ENCODE data around the gene ITFG1. TPM values are rescaled to one million over a fixed set of nuclear protein-coding genes. Genes with fewer than 3 reads are reported as not detected.

ITFG1 gene
- total and polyA plus RNA-seq, 2 donors from 2014 or later = 63.7 to 69.7 TPM

- H3K27ac ChIP-seq (ENCODE audit: low read depth in 2 of 2, low read length in 2 of 2) = no peak overlapping the region
- DNase-seq (no peak), FAIRE-seq (no peak)
- no peak overlapping the region for H3K4me3 ChIP-seq (ENCODE audit: low read length in 3 of 3)
- H3K27me3 ChIP-seq (ENCODE audit: control insufficient read depth, insufficient read depth, low read length) = no peaks in the 10 kb centered on the region
- TF ChIP-seq, protein P1, sequence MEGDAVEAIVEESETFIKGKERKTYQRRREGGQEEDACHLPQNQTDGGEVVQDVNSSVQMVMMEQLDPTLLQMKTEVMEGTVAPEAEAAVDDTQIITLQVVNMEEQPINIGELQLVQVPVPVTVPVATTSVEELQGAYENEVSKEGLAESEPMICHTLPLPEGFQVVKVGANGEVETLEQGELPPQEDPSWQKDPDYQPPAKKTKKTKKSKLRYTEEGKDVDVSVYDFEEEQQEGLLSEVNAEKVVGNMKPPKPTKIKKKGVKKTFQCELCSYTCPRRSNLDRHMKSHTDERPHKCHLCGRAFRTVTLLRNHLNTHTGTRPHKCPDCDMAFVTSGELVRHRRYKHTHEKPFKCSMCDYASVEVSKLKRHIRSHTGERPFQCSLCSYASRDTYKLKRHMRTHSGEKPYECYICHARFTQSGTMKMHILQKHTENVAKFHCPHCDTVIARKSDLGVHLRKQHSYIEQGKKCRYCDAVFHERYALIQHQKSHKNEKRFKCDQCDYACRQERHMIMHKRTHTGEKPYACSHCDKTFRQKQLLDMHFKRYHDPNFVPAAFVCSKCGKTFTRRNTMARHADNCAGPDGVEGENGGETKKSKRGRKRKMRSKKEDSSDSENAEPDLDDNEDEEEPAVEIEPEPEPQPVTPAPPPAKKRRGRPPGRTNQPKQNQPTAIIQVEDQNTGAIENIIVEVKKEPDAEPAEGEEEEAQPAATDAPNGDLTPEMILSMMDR (IDR thresholded peaks at IDR 0.05; ENCODE audit: borderline replicate concordance, extremely low read depth, insufficient read depth) = no peak
- intact Hi-C loops (cut with DNase I) = no loop called here
- H3K36me3 ChIP-seq (ENCODE audit: control insufficient read depth in 2 of 3, insufficient read depth in 3 of 3, low read length in 3 of 3) = peaks cover 0 to 20% (median 12%) of the 10 kb centered on the region in 3 donors
- no peaks in the 10 kb centered on the region for H3K4me1 ChIP-seq (ENCODE audit: control insufficient read depth in 2 of 3, insufficient read depth in 2 of 3, low read depth in 1 of 3, low read length in 3 of 3)
- H3K9me3 ChIP-seq (ENCODE audit: control insufficient read depth in 2 of 3, insufficient read depth in 1 of 3, low read length in 3 of 3) = no peaks in the 10 kb centered on the region
- no peak overlapping the region for H3K9ac ChIP-seq (ENCODE audit: low read length in 3 of 3)
Measured at GRCh38 chr16:47504599-47504998, 43.7 kb upstream of the ITFG1 start.

DNA sequence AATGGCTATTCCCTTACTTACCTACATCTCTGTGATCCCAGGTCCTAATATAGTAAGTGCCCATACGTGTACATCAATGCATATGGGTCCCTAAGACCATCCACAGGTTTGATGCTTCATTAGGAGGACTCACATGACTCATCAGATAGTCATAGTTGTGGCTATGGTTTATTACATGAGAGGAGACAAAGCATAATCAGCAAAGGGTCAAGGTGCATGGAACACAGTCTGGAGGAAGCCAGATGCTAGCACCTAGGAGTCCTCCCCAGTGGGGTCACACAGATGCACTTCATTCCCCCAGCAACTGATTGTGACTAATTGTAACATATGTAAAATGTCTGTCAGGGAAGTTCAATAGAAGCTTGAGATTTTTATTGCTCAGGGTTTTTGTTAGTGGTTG, 43.1 kb upstream of the ITFG1 start:
- intact Hi-C loops (cut with DNase I) = no loop called here
- H3K27me3 ChIP-seq (ENCODE audit: control insufficient read depth, insufficient read depth, low read length) = no peaks in the 10 kb centered on the region
- TF ChIP-seq, protein P1 (IDR thresholded peaks at IDR 0.05; ENCODE audit: borderline replicate concordance, extremely low read depth, insufficient read depth) = no peak
- no peaks in the 10 kb centered on the region for H3K9me3 ChIP-seq (ENCODE audit: control insufficient read depth in 2 of 3, insufficient read depth in 1 of 3, low read length in 3 of 3)
- H3K36me3 ChIP-seq (ENCODE audit: control insufficient read depth in 2 of 3, insufficient read depth in 3 of 3, low read length in 3 of 3) = peaks cover 0 to 20% (median 12%) of the 10 kb centered on the region in 3 donors
- H3K9ac ChIP-seq (ENCODE audit: low read length in 3 of 3) = no peak overlapping the region
- no peak overlapping the region for H3K27ac ChIP-seq (ENCODE audit: low read depth in 2 of 2, low read length in 2 of 2)
- no peak for FAIRE-seq
- H3K4me1 ChIP-seq (ENCODE audit: control insufficient read depth in 2 of 3, insufficient read depth in 2 of 3, low read depth in 1 of 3, low read length in 3 of 3) = no peaks in the 10 kb centered on the region
- no peak overlapping the region for H3K4me3 ChIP-seq (ENCODE audit: low read length in 3 of 3)
- DNase-seq = peak in 1 of 5 donors; percentile 2

DNA sequence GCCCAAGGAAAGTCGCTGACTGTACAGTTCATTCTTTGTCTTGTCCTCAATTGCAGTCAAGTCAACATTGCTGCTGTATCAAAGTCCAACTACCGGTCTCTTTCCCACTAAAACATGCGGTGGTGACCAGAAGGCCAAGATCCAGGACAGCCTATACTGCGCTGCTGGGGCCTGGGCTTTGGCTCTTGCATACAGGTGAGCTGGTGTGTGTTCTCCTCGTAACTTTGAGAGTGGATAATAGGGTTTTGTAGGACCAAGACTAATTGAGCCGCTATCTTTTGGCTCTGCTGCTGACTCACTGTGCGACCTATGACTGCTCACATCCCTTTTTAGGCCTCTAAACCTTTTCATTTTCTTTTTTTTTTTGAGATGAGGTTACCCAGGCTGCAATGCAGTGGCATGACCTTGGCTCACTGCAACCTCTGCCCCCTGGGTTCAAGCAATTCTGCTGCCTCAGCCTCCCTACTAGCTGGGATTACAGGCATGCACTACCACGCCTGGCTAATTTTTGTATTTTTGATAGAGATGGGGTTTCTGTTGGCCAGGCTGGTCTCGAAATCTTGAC, 38.9 kb upstream of the ITFG1 start:
- no peak overlapping the region for H3K9ac ChIP-seq (ENCODE audit: low read length in 3 of 3)
- intact Hi-C loops (cut with DNase I) = no loop called here
- H3K27me3 ChIP-seq (ENCODE audit: control insufficient read depth, insufficient read depth, low read length) = no peaks in the 10 kb centered on the region
- FAIRE-seq (no peak), DNase-seq (no peak)
- H3K9me3 ChIP-seq (ENCODE audit: control insufficient read depth in 2 of 3, insufficient read depth in 1 of 3, low read length in 3 of 3) = no peaks in the 10 kb centered on the region
- TF ChIP-seq, protein P1 (IDR thresholded peaks at IDR 0.05; ENCODE audit: borderline replicate concordance, extremely low read depth, insufficient read depth) = no peak
- no peak overlapping the region for H3K27ac ChIP-seq (ENCODE audit: low read depth in 2 of 2, low read length in 2 of 2)
- no peaks in the 10 kb centered on the region for H3K4me1 ChIP-seq (ENCODE audit: control insufficient read depth in 2 of 3, insufficient read depth in 2 of 3, low read depth in 1 of 3, low read length in 3 of 3)
- no peak overlapping the region for H3K4me3 ChIP-seq (ENCODE audit: low read length in 3 of 3)
- H3K36me3 ChIP-seq (ENCODE audit: control insufficient read depth in 2 of 3, insufficient read depth in 3 of 3, low read length in 3 of 3) = peaks cover 0 to 22% (median 12%) of the 10 kb centered on the region in 3 donors

Measured in kidney (tissue), 14 donors.